Common myeloid progenitor, CD34-positive (primary cell): ENCODE data around the gene MYOM3.
"Not testable (repeated sequence)": the region's sequence is repeated elsewhere in the genome, so short reads cannot be mapped to it uniquely, and the experiment has no call there.

ENCODE experiments used
- CTCF ChIA-PET: fragments of 350-600 bp; sonication (Branson Sonifier 250); formaldehyde crosslinking; loops from one replicate; lab custom pipeline; 2021; ENCODE audit warnings: antibody characterized with exemption; lab: Charles Lee
- POLR2A ChIA-PET: fragments of 350-600 bp; sonication (Branson Sonifier 250); formaldehyde crosslinking; loops from one replicate; lab custom pipeline; 2021; ENCODE audit warnings: antibody characterized with exemption; lab: Charles Lee
- DNase-seq, 3 donors: peaks; one replicate each; pipeline versions ENCODE4 v3.0.0 to v3.0.0-alpha.2; 2013
- H3K27ac ChIP-seq, 2 experiments: 1 replicate in 1 of 2; 2 replicates in 1 of 2; pipeline ENCODE4 v1.7.0; 2013; ENCODE audit warnings: inconsistent platforms in 2 of 2, low read length in 2 of 2, mild to moderate bottlenecking in 2 of 2, low read depth in 1 of 2, moderate library complexity in 1 of 2; ENCODE audit not compliant: severe bottlenecking in 2 of 2, insufficient read depth in 1 of 2, poor library complexity in 1 of 2
- H3K27me3 ChIP-seq, 5 experiments: replicated peaks in 2 of 5; 1 replicate in 3 of 5; 2 replicates in 2 of 5; pipeline versions ENCODE4 v1.6.1 to v1.7.0; 2013; ENCODE audit warnings: low read length in 4 of 5, mild to moderate bottlenecking in 2 of 5, moderate library complexity in 2 of 5, inconsistent platforms in 1 of 5; ENCODE audit not compliant: insufficient read depth in 5 of 5, control insufficient read depth in 4 of 5
- H3K36me3 ChIP-seq, 4 experiments: 1 replicate in 2 of 4; 2 replicates in 2 of 4; pipeline versions ENCODE4 v1.6.1 to v1.7.0; 2013; ENCODE audit warnings: low read length in 3 of 4, control low read depth in 1 of 4, mild to moderate bottlenecking in 1 of 4; ENCODE audit not compliant: control insufficient read depth in 4 of 4, insufficient read depth in 4 of 4
- H3K4me1 ChIP-seq, 4 experiments: 1 replicate in 3 of 4; 2 replicates in 1 of 4; pipeline versions ENCODE4 v1.6.1 to v1.7.1; 2013; ENCODE audit warnings: low read length in 3 of 4, mild to moderate bottlenecking in 3 of 4, control low read depth in 1 of 4, inconsistent platforms in 1 of 4, moderate library complexity in 1 of 4; ENCODE audit not compliant: control insufficient read depth in 4 of 4, insufficient read depth in 4 of 4; ENCODE audit errors: control extremely low read depth in 1 of 4
- H3K4me3 ChIP-seq, 7 experiments: 1 replicate in 4 of 7; 2 replicates in 3 of 7; pipeline versions ENCODE4 v1.5.1 to v1.7.0; 2013; ENCODE audit warnings: mild to moderate bottlenecking in 7 of 7, low read length in 6 of 7, moderate library complexity in 6 of 7, inconsistent platforms in 2 of 7, low read depth in 2 of 7, control low read depth in 1 of 7; ENCODE audit not compliant: insufficient read depth in 4 of 7, control insufficient read depth in 1 of 7; ENCODE audit errors: extremely low read depth in 1 of 7
- H3K9me3 ChIP-seq, 5 experiments: 1 replicate in 4 of 5; 2 replicates in 1 of 5; pipeline versions ENCODE4 v1.6.1 to v1.7.1; 2013; ENCODE audit warnings: low read length in 4 of 5, mild to moderate bottlenecking in 2 of 5, inconsistent platforms in 1 of 5, low read depth in 1 of 5, moderate library complexity in 1 of 5; ENCODE audit not compliant: control insufficient read depth in 4 of 5, insufficient read depth in 2 of 5; ENCODE audit errors: control extremely low read depth in 1 of 5
- WGBS: methylation state at CpG from one replicate; pipeline ENCODE4 v1.1.5; 2013; ENCODE audit not compliant: insufficient coverage; 5-methylcytosine and 5-hydroxymethylcytosine counted together

Gene MYOM3

DNA sequence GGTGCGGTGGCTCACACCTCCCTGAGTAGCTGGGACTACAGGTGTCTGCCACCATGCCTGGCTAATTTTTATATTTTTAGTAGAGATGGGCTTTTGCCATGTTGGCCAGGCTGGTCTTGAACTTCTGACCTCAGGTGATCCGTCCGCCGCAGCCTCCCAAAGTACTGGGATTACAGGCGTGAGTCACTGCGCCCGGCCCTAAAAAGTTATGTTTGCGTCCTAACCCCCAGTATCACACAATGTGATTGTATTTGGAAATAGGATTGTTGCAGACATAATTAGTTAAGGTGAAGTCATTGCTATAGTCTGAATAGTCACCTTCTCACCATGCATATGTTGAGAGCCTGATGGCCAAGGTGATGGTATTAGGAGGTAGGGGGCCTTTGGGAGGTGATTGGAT, 99.1 kb downstream of the MYOM3 start:
- POLR2A ChIA-PET, H3K4me3 ChIP-seq, H3K27me3 ChIP-seq, H3K27ac ChIP-seq, CTCF ChIA-PET, H3K9me3 ChIP-seq, H3K36me3 ChIP-seq, H3K4me1 ChIP-seq, DNase-seq: not testable (repeated sequence)
- 97% methylated on average over 7 of the region's 8 CpGs for WGBS

DNA sequence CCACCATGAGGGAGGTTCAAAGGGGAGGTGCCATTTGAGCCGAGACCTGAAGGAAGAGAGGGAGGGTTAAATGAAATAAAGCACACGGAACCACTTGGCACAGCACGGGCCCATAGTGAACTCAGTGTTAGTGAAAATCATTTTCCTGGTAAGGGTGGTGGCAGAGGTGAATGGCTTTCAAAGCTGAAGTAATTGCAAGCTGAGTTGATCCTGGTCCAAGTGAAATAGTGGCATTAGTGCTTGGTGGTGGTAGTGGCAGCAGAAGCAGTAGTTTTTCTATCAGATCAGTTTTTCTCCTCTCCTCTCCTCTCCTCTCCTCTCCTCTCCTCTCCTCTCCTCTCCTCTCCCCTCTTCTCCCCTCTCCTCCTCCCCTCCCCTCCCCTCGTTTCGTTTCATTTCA, 101.3 kb downstream of the MYOM3 start:
- DNase-seq: no peak
- Histone ChIP-seq H3K27ac (no peak overlapping the region), H3K27me3 (no peaks in the 10 kb centered on the region), H3K4me3 (no peak overlapping the region), H3K9me3 (peaks cover 0 to 2% (median 0%) of the 10 kb centered on the region in 5 experiments), H3K36me3 (no peaks in the 10 kb centered on the region), H3K4me1 (no peaks in the 10 kb centered on the region)
- WGBS: 100% methylated on average over 3 of the region's 5 CpGs
- CTCF ChIA-PET: interaction anchor here (1.3 kb wide), 1 partner anchor 47 kb away, joined by 3 read pairs; no protein-coding TSS in a partner anchor
- POLR2A ChIA-PET: no interaction called here

DNA sequence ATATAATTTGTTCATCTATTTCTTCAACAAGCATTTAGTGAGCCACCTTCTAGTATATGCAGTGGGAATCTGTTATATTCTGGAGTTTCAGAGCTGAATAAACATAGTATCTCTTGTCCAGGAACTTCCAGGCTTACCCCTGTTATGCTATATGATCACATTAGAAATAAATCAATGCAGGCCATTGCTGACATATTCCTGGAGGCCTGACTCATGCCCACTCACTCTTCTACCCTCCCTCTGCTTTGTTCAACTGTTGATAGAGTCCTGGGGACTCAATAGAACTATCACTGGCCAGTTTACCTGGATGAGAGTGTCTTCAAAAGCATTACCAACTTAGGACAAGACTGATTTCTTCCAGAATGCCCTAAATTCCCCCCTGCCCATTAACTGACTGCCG, 102.5 kb downstream of the MYOM3 start:
- Histone ChIP-seq H3K36me3 (no peaks in the 10 kb centered on the region), H3K27ac (no peak overlapping the region), H3K4me3 (no peak overlapping the region), H3K27me3 (no peaks in the 10 kb centered on the region), H3K4me1 (no peaks in the 10 kb centered on the region), H3K9me3 (peaks cover 0 to 2% (median 0%) of the 10 kb centered on the region in 5 experiments)
- CTCF ChIA-PET: interaction anchor here (1.5 kb wide), 1 partner anchor 18 kb away, joined by 3 read pairs; no protein-coding TSS in a partner anchor
- DNase-seq: no peak
- POLR2A ChIA-PET: no interaction called here
- 100% methylated on average over 1 of the region's 1 CpG for WGBS

DNA sequence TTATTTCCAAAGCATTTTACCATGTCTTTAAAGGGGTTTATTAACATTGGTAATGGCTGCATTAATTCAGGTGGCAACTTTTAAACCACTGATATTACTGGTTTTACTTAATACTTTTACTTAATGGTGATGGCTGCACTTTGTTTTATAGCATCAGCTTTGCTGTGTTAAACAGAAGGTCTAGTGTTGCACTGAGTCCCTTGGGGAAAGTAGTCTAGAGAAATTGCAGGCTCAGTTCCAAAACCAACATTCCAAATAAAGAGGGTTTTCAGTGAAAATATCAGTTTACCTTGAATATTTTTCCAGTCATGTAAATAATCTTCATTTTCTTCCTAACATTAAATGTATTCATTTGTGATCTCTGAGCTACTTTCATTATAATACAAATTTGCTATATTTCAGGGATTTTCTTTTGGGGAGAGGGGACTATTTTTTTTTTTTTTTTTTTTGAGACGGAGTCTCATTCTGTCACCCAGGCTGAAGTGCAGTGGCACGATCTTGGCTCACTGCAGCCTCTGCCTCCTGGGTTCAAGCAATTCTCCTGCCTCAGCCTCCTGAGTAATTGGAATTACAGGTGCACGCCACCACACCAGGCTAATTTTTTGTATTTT, 103.3 kb downstream of the MYOM3 start:
- H3K9me3 ChIP-seq, H3K27ac ChIP-seq, H3K36me3 ChIP-seq, H3K27me3 ChIP-seq, POLR2A ChIA-PET, DNase-seq, H3K4me1 ChIP-seq, H3K4me3 ChIP-seq: not testable (repeated sequence)
- 33% methylated on average over 1 of the region's 3 CpGs for WGBS
- CTCF ChIA-PET: interaction anchor here (1.5 kb wide), 1 partner anchor 19 kb away, joined by 3 read pairs; no protein-coding TSS in a partner anchor

DNA sequence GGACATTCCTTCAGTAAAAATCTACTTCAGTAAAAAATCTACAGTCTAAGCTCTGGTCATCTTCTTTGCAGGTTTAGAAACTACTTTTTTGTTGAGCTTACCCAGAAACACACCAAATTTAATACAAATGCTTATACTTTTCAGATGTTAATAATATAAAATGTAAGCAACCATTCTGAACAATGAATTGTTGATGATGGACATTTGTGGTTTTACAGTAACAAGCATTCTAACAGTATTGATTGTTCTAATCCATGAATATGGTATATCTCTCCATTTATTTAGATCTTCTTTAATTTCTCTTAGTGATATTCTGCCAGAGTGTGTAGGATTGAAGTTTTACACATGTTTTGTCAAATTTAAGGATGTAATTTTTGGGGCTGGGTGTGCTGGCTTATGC, 104.9 kb downstream of the MYOM3 start:
- CTCF ChIA-PET: interaction anchor here (1.7 kb wide), 1 partner anchor 12 kb away, joined by 4 read pairs; no protein-coding TSS in a partner anchor
- H3K9me3 ChIP-seq: peaks cover 0 to 2% (median 0%) of the 10 kb centered on the region in 5 experiments

More for the DNA sequence above, 104.9 kb downstream of the MYOM3 start:
- DNase-seq: no peak
- Histone ChIP-seq H3K36me3 (no peaks in the 10 kb centered on the region), H3K4me3 (no peak overlapping the region), H3K27ac (no peak overlapping the region), H3K27me3 (no peaks in the 10 kb centered on the region), H3K4me1 (no peaks in the 10 kb centered on the region)
- POLR2A ChIA-PET: no interaction called here
